H1 (cell line): Measurements from ENCODE around the gene SLC23A1. TPM values are rescaled to one million over a fixed set of nuclear protein-coding genes. Genes with fewer than 3 reads are reported as not detected.

Source experiments
- CTCF ChIA-PET: fragments of 300-600 bp; sonication (Branson Sonifier 250); formaldehyde crosslinking; loops from one replicate; lab custom pipeline; 2021; ENCODE audit not compliant: partially characterized antibody; lab: Charles Lee
- POLR2A ChIA-PET: fragments of 300-600 bp; sonication (Branson Sonifier 250); formaldehyde crosslinking; loops from one replicate; lab custom pipeline; 2021; ENCODE audit warnings: inconsistent platforms; ENCODE audit not compliant: partially characterized antibody; lab: Charles Lee
- DNase-seq, 2 experiments: peaks; one replicate each; pipeline versions ENCODE4 v3.0.0 to v3.0.0-alpha.2; 2010 to 2022; ENCODE audit warnings: low spot score in 2 of 2, low read depth in 1 of 2, mixed read lengths in 1 of 2
- FAIRE-seq: peaks from 2 replicates; lab custom pipeline; 2011; peaks lifted over from hg19 to GRCh38; lab: Jason Lieb, UNC
- H2AFZ ChIP-seq: 2 replicates; pipeline ENCODE4 v1.8.1; 2012; ENCODE audit warnings: low read length, inconsistent platforms
- H2AK5ac ChIP-seq: 2 replicates; pipeline ENCODE4 v1.6.1; 2013; ENCODE audit warnings: low read depth, low read length
- H2BK120ac ChIP-seq: replicated peaks from 2 replicates; pipeline ENCODE3; 2013; ENCODE audit warnings: low read depth, low read length, inconsistent platforms
- H2BK12ac ChIP-seq: 2 replicates; pipeline ENCODE4 v1.6.1; 2013; ENCODE audit warnings: low read depth, low read length
- H2BK15ac ChIP-seq: 2 replicates; pipeline ENCODE4 v1.6.1; 2013; ENCODE audit warnings: low read length
- H2BK20ac ChIP-seq: 2 replicates; pipeline ENCODE4 v1.6.1; 2013; ENCODE audit warnings: low read length
- H2BK5ac ChIP-seq: 2 replicates; pipeline ENCODE4 v1.6.1; 2013; ENCODE audit warnings: low read depth, low read length
- H3K14ac ChIP-seq: 2 replicates; pipeline ENCODE4 v1.6.1; 2013; ENCODE audit warnings: inconsistent platforms; ENCODE audit not compliant: insufficient read length
- H3K18ac ChIP-seq: 2 replicates; pipeline ENCODE4 v1.6.1; 2013; ENCODE audit warnings: low read length; ENCODE audit errors: extremely low read depth
- H3K23ac ChIP-seq: 2 replicates; pipeline ENCODE4 v1.6.1; 2013; ENCODE audit warnings: inconsistent platforms; ENCODE audit not compliant: insufficient read length
- H3K23me2 ChIP-seq: 2 replicates; pipeline ENCODE4 v1.6.1; 2013; ENCODE audit warnings: low read depth, low read length
- H3K27ac ChIP-seq: 2 replicates; pipeline ENCODE4 v1.6.1; 2011; ENCODE audit warnings: low read depth, low read length, inconsistent platforms
- H3K27me3 ChIP-seq, 4 experiments: replicated peaks in 1 of 4; 1 replicate in 1 of 4; 2 replicates in 3 of 4; pipeline versions ENCODE4 v1.6.1 to v1.8.1; 2011 to 2013; ENCODE audit warnings: low read length in 3 of 4, mild to moderate bottlenecking in 3 of 4, inconsistent platforms in 2 of 4, mixed read lengths in 2 of 4, moderate library complexity in 1 of 4; ENCODE audit not compliant: control insufficient read depth in 3 of 4, insufficient read depth in 3 of 4; ENCODE audit errors: extremely low read depth in 1 of 4
- H3K36me3 ChIP-seq, 4 experiments: 2 replicates each; pipeline versions ENCODE4 v1.6.1 to v1.8.1; 2011 to 2013; ENCODE audit warnings: mild to moderate bottlenecking in 4 of 4, low read length in 3 of 4, moderate library complexity in 2 of 4, control low read depth in 1 of 4, inconsistent platforms in 1 of 4; ENCODE audit not compliant: insufficient read depth in 4 of 4, control insufficient read depth in 2 of 4
- H3K4ac ChIP-seq: replicated peaks from 2 replicates; pipeline ENCODE3; 2013; ENCODE audit warnings: low read length, low read depth, mixed read lengths, inconsistent platforms; ENCODE audit not compliant: insufficient read length
- H3K4me1 ChIP-seq, 4 experiments: replicated peaks in 1 of 4; 1 replicate in 1 of 4; 2 replicates in 3 of 4; pipeline versions ENCODE4 v1.6.1 to v1.8.1; 2011 to 2013; ENCODE audit warnings: low read length in 3 of 4, inconsistent platforms in 2 of 4, mixed read lengths in 1 of 4; ENCODE audit not compliant: insufficient read depth in 4 of 4, control insufficient read depth in 3 of 4
- H3K4me2 ChIP-seq, 2 experiments: 2 replicates each; pipeline versions ENCODE4 v1.6.1 to v1.8.1; 2011 to 2013; ENCODE audit warnings: low read depth in 2 of 2, low read length in 2 of 2, control low read depth in 1 of 2, inconsistent platforms in 1 of 2, mild to moderate bottlenecking in 1 of 2; ENCODE audit not compliant: insufficient read depth in 1 of 2
- H3K4me3 ChIP-seq, 4 experiments: fragments of 200-600, 300-600 bp in 1 of 4; sonication (generic), shearing (Covaris generic), sonication (Bioruptor Twin) in 1 of 4; 2 replicates each; pipeline versions ENCODE4 v1.5.1 to v1.8.1; 2011 to 2016; ENCODE audit warnings: low read length in 4 of 4, low read depth in 3 of 4, control low read depth in 2 of 4, inconsistent platforms in 2 of 4, mild to moderate bottlenecking in 2 of 4, mixed read lengths in 1 of 4, moderate library complexity in 1 of 4; ENCODE audit not compliant: insufficient read depth in 2 of 4; ENCODE audit errors: extremely low read depth in 1 of 4
- H3K56ac ChIP-seq: replicated peaks from 2 replicates; pipeline ENCODE3; 2013; ENCODE audit warnings: low read depth, mild to moderate bottlenecking, mixed read lengths, low read length, inconsistent platforms; ENCODE audit not compliant: insufficient read length
- H3K79me1 ChIP-seq: 2 replicates; pipeline ENCODE4 v1.6.1; 2013; ENCODE audit warnings: low read depth, low read length, control low read depth
- H3K79me2 ChIP-seq, 2 experiments: 2 replicates each; pipeline versions ENCODE4 v1.6.1 to v1.8.1; 2012 to 2013; ENCODE audit warnings: low read length in 2 of 2, mild to moderate bottlenecking in 2 of 2, inconsistent platforms in 1 of 2; ENCODE audit not compliant: insufficient read depth in 2 of 2, control insufficient read depth in 1 of 2
- H3K9ac ChIP-seq, 4 experiments: replicated peaks in 1 of 4; 1 replicate in 1 of 4; 2 replicates in 3 of 4; pipeline versions ENCODE4 v1.6.1 to v1.8.1; 2011 to 2013; ENCODE audit warnings: low read depth in 3 of 4, low read length in 3 of 4, control low read depth in 2 of 4, mild to moderate bottlenecking in 2 of 4, moderate library complexity in 2 of 4, inconsistent platforms in 1 of 4; ENCODE audit errors: extremely low read depth in 1 of 4
- H3K9me3 ChIP-seq, 2 experiments: 2 replicates each; pipeline versions ENCODE4 v1.6.1 to v1.8.1; 2012 to 2013; ENCODE audit warnings: mild to moderate bottlenecking in 2 of 2, moderate library complexity in 2 of 2, control low read depth in 1 of 2, inconsistent platforms in 1 of 2, low read depth in 1 of 2, low read length in 1 of 2, mixed read lengths in 1 of 2; ENCODE audit not compliant: insufficient read depth in 2 of 2
- H4K20me1 ChIP-seq, 2 experiments: replicated peaks in 1 of 2; 2 replicates each; pipeline versions ENCODE3 to v1.8.1; 2011 to 2013; ENCODE audit warnings: inconsistent platforms in 2 of 2, low read length in 2 of 2, mild to moderate bottlenecking in 1 of 2; ENCODE audit not compliant: insufficient read depth in 2 of 2, control insufficient read depth in 1 of 2
- H4K5ac ChIP-seq: 2 replicates; pipeline ENCODE4 v1.6.1; 2013; ENCODE audit warnings: low read length, low read depth, mixed read lengths, inconsistent platforms; ENCODE audit not compliant: insufficient read length
- H4K8ac ChIP-seq: 2 replicates; pipeline ENCODE4 v1.8.0; 2013; ENCODE audit warnings: mild to moderate bottlenecking, moderate library complexity, low read length, inconsistent platforms; ENCODE audit not compliant: insufficient read depth; ENCODE audit errors: extremely low read depth
- H4K91ac ChIP-seq: replicated peaks from 2 replicates; pipeline ENCODE3; 2013; ENCODE audit warnings: low read length, mixed read lengths, inconsistent platforms; ENCODE audit not compliant: insufficient read length
- EP300 ChIP-seq, 2 experiments: IDR thresholded peaks; 1 replicate in 1 of 2; 2 replicates in 1 of 2; pipeline ENCODE4 v1.6.1; 2011 to 2012; ENCODE audit warnings: low read depth in 2 of 2, low read length in 2 of 2, mild to moderate bottlenecking in 2 of 2, borderline replicate concordance in 1 of 2, inconsistent platforms in 1 of 2, moderate library complexity in 1 of 2
- FOSL1 ChIP-seq: IDR thresholded peaks from 2 replicates; pipeline ENCODE4 v1.6.1; 2011; ENCODE audit warnings: mild to moderate bottlenecking, low read depth, low read length, moderate library complexity; ENCODE audit not compliant: insufficient read depth
- NANOG ChIP-seq: IDR thresholded peaks from 2 replicates; pipeline ENCODE4 v1.6.1; 2011; ENCODE audit warnings: low read length, low read depth, mild to moderate bottlenecking, inconsistent platforms; ENCODE audit not compliant: insufficient read depth, poor library complexity, severe bottlenecking
- RFX5 ChIP-seq: IDR thresholded peaks from 2 replicates; pipeline ENCODE4 v1.6.1; 2011; ENCODE audit warnings: low read depth, low read length, improper control_type of control experiment, borderline replicate concordance
- SP1 ChIP-seq: IDR thresholded peaks from 2 replicates; pipeline ENCODE4 v1.6.1; 2011; ENCODE audit warnings: low read depth, low read length
- WGBS, 2 experiments: shearing (Covaris generic) in 1 of 2; methylation state at CpG; one replicate each; pipeline versions ENCODE4 v1.1.6 to v1.1.7; 2013 to 2015; ENCODE audit warnings: low lambda C conversion rate in 2 of 2, mixed read lengths in 2 of 2, inconsistent platforms in 1 of 2, low coverage in 1 of 2, missing lambda C conversion rate in 1 of 2; ENCODE audit not compliant: insufficient replicate concordance in 2 of 2, insufficient coverage in 1 of 2, insufficient read length in 1 of 2; ENCODE audit errors: extremely low coverage in 1 of 2, missing lambda C conversion rate in 1 of 2; 5-methylcytosine and 5-hydroxymethylcytosine counted together
- polyA plus RNA-seq, 7 experiments: library from polyadenylated mRNA; depleted of rRNA in 3 of 7; stranded (reverse) in 5 of 7; unstranded in 2 of 7; fragments of >200 nt in 5 of 7; fragments of 200-250 nt in 2 of 7; gene quantifications; 1 replicate in 5 of 7; 2 replicates in 1 of 7; 4 replicates in 1 of 7; pipeline versions ENCODE4 v1.2.1 to v1.2.3, GENCODE V29; 2011 to 2013; ENCODE audit warnings: missing spikeins in 2 of 7, mixed read lengths in 2 of 7
- total RNA-seq: library from RNA; stranded (reverse); fragmentation: NEBNext Ultra II Directional; extraction: Animal tissue kit (Norgen Biotek cat#: 25700); gene quantifications from 2 replicates; pipeline ENCODE4 v1.2.1, GENCODE V29; 2021

Gene SLC23A1
- total and polyA plus RNA-seq, 2 of the 8 experiments (the other 6 are each of a cell fraction or from before 2014, with no cell fraction given), result not detected

DNA sequence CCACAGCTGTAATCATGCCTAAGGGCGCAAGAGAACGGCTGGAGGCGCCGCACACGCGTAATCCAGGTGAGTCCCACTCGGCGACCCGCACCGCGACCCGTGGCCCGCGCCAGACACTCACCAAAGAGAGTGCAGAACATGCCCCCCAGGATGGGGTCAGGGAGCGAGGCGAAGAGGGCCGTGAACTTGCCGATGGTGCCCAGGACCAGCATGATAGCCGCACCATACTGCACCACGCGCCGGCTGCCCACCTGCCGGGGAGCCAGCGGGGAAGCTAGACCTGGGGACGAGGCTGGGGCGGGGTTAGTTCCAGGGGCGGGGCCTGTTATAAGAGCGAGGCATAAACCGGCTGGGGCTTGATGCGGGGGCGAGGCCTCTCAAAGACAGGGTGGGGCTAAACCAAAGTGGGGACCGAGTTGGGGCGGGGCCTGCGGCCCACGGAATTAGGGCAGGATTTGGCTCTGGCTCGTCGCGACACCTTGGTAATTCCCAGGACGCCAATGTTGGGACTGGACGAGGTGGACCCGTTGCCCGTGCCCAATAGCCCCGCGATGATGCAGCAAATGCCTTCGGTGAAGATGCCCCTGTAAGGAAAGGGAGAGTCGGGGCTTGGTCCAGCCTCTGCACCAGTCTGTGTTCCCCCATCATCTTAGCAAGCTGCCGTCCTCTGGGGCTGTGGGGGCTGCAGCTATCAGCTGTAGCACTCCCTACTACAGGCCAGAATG lies 4.8 kb downstream of the SLC23A1 start:
- POLR2A ChIA-PET, result interaction anchor here (0.8 to 3.9 kb wide), 12 partner anchors 10 to 92 kb away, joined by 3 to 13 read pairs (median 4); partner anchors contain the start of gene PAIP2
- peaks cover 0 to 11% (median 0%) of the 10 kb centered on the region in 4 experiments; a peak in 2 of 7 replicates for H3K4me1 ChIP-seq
- H4K8ac ChIP-seq, result peak overlapping the region; percentile 74
- peak overlapping the region; percentile 49; the same call in 1 of the 2 replicates for H2BK5ac ChIP-seq
- no peak overlapping the region for H3K4me2 ChIP-seq
- no peaks in the 10 kb centered on the region for H3K27me3 ChIP-seq
- 0 out of 2 replicates have a peak overlapping the region, but pooled peaks have one; percentile 5 for H3K27ac ChIP-seq
- peak overlapping the region; percentile 86; the same call in 1 of the 2 replicates for H2AK5ac ChIP-seq
- no peak overlapping the region for H3K14ac ChIP-seq
- no peaks in the 10 kb centered on the region for H3K9me3 ChIP-seq
- H3K23ac ChIP-seq, result no peak overlapping the region
- no peak overlapping the region for H3K18ac ChIP-seq
- H4K5ac ChIP-seq, result no peak overlapping the region
- H2AFZ ChIP-seq, result no peak overlapping the region
- no peaks in the 10 kb centered on the region for H3K36me3 ChIP-seq
- H4K20me1 ChIP-seq, result peaks cover 0 to 5% of the 10 kb centered on the region in 2 experiments
- no peak overlapping the region for H3K9ac ChIP-seq
- no peak overlapping the region for H3K56ac ChIP-seq
- no peak overlapping the region for H2BK120ac ChIP-seq
- DNase-seq, result no peak
- CTCF ChIA-PET, result interaction anchor here (0.5 to 3.6 kb wide), 5 partner anchors 10 to 828 kb away, joined by 3 to 14 read pairs (median 3); no protein-coding TSS in a partner anchor
- H3K4ac ChIP-seq, result peak overlapping the region; percentile 49
- H3K79me1 ChIP-seq, result peaks cover 2% of the 10 kb centered on the region; the same call in 1 of the 2 replicates
- H3K79me2 ChIP-seq, result no peaks in the 10 kb centered on the region
- H2BK12ac ChIP-seq, result no peak overlapping the region
- TF ChIP-seq NANOG (no peak), FOSL1 (no peak), RFX5 (no peak), SP1 (no peak), EP300 (IDR thresholded peaks at IDR 0.05; ENCODE audit: borderline replicate concordance in 1 of 2, low read depth in 2 of 2, low read length in 2 of 2) (no peak)
- H2BK20ac ChIP-seq, result no peak overlapping the region
- no peak overlapping the region for H3K4me3 ChIP-seq
- no peak for FAIRE-seq
- no peak overlapping the region for H4K91ac ChIP-seq
- WGBS, 2 experiments, result 90% methylated on average over 39 of the region's 47 CpGs; no CpG with 5 or more reads in 1 of the 2 experiments
- no peaks in the 10 kb centered on the region for H3K23me2 ChIP-seq
- H2BK15ac ChIP-seq, result no peak overlapping the region
